HS-5 (cell line): Measurements from ENCODE around the gene PDS5B.
"Not testable (repeated sequence)": the region's sequence is repeated elsewhere in the genome, so short reads cannot be mapped to it uniquely, and the experiment has no call there.

Source experiments
- DNase-seq: peaks from one replicate; pipeline ENCODE4 v3.0.0-alpha.2; 2012; ENCODE audit warnings: low read depth

PDS5B gene

GRCh38 chr13:32647926-32648325 is 61.7 kb downstream of the PDS5B start:
- no peak for DNase-seq

DNA sequence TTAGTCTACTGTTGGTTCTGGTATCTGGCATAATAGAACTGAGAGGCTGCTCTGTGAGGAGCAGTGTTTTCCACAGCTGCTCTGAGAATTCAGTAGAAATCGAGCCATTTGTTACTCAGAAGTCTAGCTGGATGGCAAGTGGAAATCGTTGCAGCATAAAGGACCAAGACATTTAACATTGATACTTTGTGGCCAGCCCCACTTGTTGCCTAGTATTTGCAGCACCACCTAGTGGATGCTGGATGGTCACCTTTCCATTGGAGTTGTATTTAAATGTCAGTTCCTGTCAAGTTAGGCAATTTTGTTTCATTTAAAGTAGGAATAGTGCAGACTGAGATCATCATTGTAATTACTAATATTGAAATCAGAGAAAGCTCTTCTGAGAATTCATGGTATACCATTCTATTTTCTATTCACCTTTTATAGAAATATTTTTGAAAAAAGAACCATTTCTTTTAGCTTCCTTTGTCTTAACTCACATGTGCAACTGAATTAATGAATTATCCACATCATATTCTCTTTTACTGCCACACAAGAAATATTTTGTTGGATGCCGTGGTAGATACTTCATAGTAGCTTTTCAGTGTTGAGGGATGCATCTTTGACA is 64.6 kb downstream of the PDS5B start:
- DNase-seq: no peak

DNA sequence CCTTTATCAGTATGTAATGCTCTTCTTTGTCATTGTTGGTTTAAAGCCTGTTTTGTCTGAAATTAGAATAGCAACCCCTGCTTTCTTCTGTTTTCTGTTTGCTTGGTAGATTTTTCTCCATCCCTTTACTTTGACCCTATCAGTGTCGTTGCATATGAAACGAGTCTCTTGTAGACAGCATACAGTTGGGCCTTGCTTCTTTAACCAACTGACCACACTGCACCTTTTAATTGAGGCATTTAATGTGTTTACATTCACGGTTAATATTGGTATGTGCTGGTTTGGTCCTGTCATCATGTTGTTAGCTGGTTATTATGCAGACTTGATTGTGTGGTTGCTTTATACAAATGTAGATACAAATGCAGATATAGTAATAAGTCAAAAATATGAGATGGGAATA is 71.1 kb downstream of the PDS5B start:
- DNase-seq: no peak

GRCh38 chr13:32659736-32660135 is 73.5 kb downstream of the PDS5B start:
- no peak for DNase-seq

DNA sequence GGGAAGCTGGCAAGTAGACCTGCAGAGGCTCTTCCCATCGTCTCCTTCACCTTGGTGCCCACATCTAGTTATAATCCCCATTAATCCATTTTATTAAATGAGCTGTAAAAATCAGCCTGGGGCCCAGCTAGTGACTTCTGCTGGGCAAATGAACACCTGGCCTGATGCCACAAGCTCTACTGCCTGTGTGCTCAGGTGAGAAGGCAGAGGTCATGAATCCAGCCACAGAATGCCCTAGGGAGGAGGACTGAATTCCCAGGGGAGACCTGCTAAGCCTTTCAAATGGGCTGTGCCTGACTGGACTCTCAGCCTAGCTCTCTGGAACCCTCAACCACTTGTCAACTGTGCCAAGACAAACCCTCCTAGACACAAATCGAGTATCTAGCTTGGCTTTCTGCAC is 74.0 kb downstream of the PDS5B start:
- DNase-seq: no peak

- no peak for DNase-seq
These were observed 75.4 kb downstream of the PDS5B start for GRCh38 chr13:32661685-32662084.

GRCh38 chr13:32663660-32664059 is 77.4 kb downstream of the PDS5B start:
- no peak for DNase-seq

- DNase-seq: no peak
These were observed 80.8 kb downstream of the PDS5B start for GRCh38 chr13:32666990-32667571.

DNA sequence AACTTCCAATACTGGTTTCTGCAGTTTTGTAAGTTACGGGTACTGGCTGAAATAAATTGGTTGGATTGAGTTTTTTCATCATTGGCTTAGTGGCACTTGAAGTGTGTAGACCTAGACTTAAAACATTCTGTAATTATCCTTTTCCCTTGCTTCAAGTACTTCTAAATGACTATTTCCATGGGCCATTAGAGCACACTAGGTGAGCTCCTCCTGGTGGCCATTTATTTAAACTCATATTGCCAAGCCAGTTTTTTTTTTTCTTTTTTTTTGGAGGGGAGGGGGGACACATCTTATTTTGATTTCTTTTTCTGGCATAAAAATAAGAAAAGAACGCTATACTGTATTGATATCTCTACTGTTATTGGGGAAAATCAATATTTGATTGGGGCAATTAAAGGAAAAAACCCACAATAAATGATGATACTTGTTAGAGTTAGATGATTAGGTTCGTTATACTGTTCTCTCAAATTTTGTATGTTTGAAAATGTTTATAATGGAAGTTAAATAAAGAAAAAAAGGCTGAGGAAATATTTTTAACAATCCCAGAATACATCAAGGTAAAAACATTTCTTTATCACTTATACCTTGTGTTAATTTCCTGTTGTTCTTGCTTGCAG is 82.9 kb downstream of the PDS5B start:
- no peak for DNase-seq

GRCh38 chr13:32674503-32674902 is 88.3 kb downstream of the PDS5B start:
- no peak for DNase-seq

DNA sequence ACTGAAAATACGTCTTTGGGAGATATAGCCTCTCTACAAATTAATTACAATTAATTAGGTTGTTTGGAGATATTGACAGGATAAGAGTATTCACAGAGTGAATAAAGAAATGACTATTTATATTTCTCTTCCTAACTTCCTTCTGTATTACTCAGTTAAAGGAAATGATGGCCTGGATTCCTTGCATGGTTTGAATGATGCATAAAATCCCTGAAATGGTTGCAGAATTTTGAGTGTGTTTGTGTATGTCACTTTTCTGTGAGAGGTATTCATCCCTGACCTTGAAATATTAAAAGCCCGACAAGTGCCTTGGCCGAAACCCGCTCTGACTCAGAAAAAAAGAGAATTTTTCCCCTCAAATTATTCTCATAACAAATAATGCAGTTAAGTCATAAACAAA is 90.0 kb downstream of the PDS5B start:
- no peak for DNase-seq

- no peak for DNase-seq
These were observed 95.9 kb downstream of the PDS5B start for GRCh38 chr13:32682130-32682529.

DNA sequence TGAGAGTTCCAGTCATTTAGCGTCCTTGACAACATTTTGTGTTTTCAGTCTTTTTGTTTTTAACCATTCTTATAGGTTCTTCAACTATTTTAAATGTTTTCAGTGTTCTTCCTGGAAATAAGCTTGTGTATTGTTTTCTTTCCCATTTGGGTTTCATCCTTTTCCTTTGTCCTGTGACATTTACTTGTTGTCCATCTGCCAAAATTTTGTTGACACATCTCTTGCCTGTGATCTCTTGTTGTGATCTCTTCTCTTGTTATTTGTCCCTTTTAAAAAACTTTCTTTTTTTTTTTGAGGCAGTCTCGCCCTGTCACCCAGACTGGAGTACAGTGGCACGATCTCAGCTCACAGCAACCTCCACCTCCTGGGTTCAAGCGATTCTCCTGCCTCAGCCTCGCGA is 96.5 kb downstream of the PDS5B start:
- no peak for DNase-seq

DNA sequence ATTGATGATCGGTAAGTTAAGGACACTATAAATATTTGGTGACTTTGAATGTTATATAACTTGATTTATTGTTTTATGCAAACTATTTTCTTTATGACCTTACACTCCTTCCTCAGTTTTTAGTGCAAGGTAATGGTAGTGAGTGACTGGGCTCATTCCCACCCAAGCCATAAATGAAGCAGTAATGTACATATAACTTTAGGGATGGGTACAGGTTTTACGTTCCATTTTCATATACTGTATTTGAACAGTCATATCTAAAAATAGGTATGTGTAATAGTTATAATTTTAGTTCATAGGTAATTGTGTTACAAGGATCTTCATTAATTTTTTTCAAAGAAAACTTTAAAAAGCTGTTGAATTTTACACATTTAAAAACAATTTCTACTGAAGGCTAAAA is 101.0 kb downstream of the PDS5B start:
- no peak for DNase-seq

DNA sequence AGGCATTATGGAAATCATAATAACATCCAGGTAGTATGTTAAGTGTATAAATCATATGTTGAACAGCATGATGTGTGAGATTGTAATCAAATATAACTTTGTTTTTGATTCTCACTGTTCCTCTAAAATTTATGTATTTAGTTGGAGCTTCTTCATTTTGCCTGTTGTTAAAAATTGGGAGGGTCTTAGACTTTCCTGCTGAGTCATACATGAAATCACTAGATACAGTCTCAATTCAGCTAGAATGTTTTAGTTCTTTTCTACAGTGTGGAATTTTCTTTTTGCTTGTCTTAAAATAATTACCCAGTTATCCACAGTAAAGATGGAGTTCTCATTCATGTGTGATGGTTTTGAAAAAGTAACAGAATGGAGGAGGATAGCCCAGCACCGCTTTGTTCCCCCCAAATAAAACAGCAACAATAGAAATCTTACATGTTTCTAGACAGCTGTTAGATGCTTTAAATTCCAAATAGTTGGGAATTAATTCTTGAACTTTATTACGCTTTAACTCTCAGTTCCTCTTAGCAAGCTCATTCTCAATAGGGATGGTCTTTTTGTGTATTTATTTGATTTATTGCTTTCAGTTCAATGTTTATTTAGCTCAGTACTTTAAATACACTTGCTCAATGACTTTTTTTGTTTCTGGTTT is 109.5 kb downstream of the PDS5B start:
- DNase-seq: no peak

DNA sequence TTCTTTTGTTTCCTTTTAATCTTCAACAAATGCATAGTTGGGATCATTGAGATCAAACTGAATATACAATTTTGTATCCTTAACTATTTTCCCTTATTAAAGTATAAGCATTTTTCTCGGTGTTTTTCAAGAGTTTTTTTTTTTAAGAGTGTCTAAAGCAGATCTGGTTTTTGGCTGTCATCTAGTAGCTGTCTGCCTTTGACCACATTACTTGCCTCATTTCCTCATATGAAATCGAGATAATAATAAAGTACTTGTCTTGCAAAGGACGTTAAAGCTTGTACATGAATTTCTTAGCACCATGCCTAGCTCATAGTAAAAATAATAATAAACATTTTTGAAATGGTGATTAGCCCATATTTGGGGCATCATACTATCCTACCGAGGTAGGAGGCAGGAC is 121.2 kb downstream of the PDS5B start:
- no peak for DNase-seq

DNA sequence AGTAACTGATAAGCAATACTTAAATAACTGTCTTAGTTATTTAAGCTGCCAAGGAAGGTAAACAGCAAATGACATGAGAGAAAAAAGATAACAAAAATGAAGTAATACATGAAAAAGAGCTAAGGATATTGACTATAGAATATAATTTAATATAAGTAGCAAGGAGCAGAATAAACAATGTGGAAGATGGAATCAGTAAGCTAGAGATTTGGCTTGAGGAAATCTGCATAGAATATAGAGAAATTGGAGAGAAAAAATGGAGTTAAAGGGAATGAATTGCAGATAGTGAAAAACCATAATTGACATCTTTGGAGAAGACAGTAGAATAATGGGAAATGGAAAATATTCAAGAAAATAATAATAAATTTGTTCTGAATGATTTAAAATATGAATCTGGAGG is 127.1 kb downstream of the PDS5B start:
- no peak for DNase-seq

- not testable (repeated sequence) for DNase-seq
These were observed 129.9 kb downstream of the PDS5B start for GRCh38 chr13:32716201-32716600.

DNA sequence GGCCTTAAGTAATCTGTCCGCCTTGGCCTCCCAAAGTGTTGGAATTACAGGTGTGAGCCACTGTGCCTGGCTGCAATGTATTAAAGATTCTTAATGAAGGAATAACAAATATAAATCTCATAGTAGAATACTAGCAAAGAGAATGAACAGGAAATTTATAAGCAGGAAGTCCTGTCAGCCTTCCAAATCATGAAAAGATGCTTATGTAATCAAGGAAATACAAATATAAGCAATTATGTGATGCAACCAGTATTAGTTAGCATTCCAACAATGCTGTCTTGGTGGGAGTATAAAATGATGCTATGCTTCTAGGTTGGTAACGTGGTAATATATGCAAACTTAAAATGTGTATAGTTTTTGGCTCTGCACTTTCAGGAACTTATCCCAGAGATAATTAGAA is 133.8 kb downstream of the PDS5B start:
- no peak for DNase-seq

GRCh38 chr13:32721131-32722034 is 135.1 kb downstream of the PDS5B start:
- DNase-seq: not testable (repeated sequence)

DNA sequence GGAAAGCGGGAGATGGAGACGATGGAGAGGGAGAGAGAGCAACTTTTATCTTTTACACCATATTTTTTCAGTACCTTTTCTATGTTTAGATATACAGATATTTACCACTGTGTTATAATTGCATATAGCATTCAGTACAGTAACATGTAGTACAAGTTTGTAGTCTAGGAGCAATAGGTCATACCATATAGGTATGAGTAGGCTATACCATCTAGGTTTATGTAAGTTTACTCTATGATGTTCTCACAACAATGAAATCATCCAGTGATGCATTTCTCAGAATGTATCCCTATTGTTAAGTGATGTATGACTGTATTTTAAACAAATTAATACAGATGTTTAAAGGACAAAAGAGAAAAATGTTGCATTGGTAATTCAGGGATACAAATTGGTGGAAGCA is 136.1 kb downstream of the PDS5B start:
- DNase-seq: no peak

GRCh38 chr13:32723987-32724386 is 137.7 kb downstream of the PDS5B start:
- DNase-seq: no peak
